Measurements from ENCODE around the gene APCDD1. TPM values are rescaled to one million over a fixed set of nuclear protein-coding genes. Genes with fewer than 3 reads are reported as not detected.
A peak's percentile ranks its signal among the peaks of the same experiment; 100 is the strongest.
"Not testable (repeated sequence)": the region's sequence is repeated elsewhere in the genome, so short reads cannot be mapped to it uniquely, and the experiment has no call there.

APCDD1 gene
- total and polyA plus RNA-seq, 5 experiments from 2014 or later: not detected

DNA sequence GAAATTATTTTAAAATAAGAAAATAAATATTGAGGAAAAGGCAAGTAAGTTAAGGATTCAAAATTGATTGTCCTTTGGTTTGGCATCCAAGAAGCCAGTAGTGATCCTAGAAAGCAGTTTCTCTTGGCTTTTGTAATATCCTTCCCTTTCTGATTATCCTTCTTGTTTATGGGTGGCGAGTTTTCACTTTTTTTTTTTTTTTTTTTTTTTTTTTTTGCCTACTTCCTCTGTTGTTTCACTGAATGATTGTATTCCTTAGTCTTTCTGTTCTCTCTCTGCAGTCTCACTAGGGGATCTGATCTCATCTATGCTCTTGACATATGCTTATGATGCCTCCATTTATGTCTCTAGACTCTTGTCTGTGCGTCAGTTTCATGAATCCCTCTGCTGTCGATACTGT is 75.6 kb downstream of the APCDD1 start:
- no peaks in the 10 kb centered on the region for H3K9me3 Mint-ChIP-seq
- ATAC-seq (no peak), DNase-seq (no peak)
- H3K4me1 Mint-ChIP-seq: peaks cover 22 to 61% (median 47%) of the 10 kb centered on the region in 4 donors
- POLR2A ChIA-PET: no interaction called here
- H3K4me3 Mint-ChIP-seq: peak overlapping the region in 2 of 10 donors; percentile 14 to 29
- no peaks in the 10 kb centered on the region for H3K27me3 Mint-ChIP-seq
- H3K27ac Mint-ChIP-seq: peak overlapping the region in 3 of 10 donors; percentile 17 to 88 (median 53)
- H3K36me3 Mint-ChIP-seq: peaks cover 0 to 25% (median 2%) of the 10 kb centered on the region in 3 donors

DNA sequence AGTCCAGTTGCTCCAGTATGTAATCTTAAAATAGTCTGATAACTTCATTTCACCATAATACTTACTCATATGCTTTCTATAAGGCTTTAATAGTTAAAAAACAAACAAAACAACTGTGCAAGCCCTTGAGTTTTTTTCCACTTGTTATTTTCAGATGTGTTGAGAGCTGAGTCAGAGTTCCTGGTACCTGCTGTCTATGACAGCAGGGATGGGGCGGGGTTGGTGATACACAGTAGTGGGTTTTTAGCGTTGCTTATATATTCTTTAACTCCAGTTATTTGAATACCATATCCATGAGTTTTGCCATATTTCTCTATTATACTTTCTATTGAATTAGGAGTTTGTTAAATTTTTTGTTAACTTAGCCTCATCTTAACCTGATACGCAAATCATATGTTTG is 76.4 kb downstream of the APCDD1 start:
- H3K9me3 Mint-ChIP-seq: no peaks in the 10 kb centered on the region
- H3K4me3 Mint-ChIP-seq: no peak overlapping the region
- no peaks in the 10 kb centered on the region for H3K27me3 Mint-ChIP-seq
- DNase-seq (no peak), ATAC-seq (no peak)
- H3K27ac Mint-ChIP-seq: peak overlapping the region in 2 of 10 donors; percentile 17 to 20
- peaks cover 19 to 52% (median 41%) of the 10 kb centered on the region in 4 donors for H3K4me1 Mint-ChIP-seq
- peaks cover 0 to 29% (median 2%) of the 10 kb centered on the region in 3 donors for H3K36me3 Mint-ChIP-seq
- POLR2A ChIA-PET: no interaction called here

DNA sequence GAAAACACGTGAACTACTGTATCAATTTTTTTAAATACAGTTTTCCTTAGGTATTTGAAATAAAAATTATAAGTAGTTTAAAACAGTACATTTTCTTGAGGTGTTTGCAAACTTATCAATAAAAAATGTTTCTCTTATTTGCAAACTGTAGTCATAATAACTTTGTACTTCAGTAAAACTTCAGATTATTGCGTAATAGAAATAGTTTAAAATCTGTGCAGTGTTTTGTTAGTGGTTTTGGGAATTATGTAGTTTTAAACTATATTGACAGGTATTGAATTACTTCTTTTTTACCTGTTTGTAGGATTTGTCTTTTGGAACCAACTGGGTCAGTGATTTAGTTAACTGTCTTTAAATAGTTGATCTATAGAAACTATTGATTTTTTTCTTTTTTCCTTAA is 78.7 kb downstream of the APCDD1 start:
- Mint-ChIP-seq H3K4me3 (no peak overlapping the region), H3K9me3 (no peaks in the 10 kb centered on the region), H3K27me3 (no peaks in the 10 kb centered on the region), H3K4me1 (peaks cover 14 to 40% (median 30%) of the 10 kb centered on the region in 4 donors), H3K27ac (no peak overlapping the region), H3K36me3 (peaks cover 0 to 37% (median 6%) of the 10 kb centered on the region in 3 donors)
- POLR2A ChIA-PET: no interaction called here
- ATAC-seq: no peak
- DNase-seq: no peak

DNA sequence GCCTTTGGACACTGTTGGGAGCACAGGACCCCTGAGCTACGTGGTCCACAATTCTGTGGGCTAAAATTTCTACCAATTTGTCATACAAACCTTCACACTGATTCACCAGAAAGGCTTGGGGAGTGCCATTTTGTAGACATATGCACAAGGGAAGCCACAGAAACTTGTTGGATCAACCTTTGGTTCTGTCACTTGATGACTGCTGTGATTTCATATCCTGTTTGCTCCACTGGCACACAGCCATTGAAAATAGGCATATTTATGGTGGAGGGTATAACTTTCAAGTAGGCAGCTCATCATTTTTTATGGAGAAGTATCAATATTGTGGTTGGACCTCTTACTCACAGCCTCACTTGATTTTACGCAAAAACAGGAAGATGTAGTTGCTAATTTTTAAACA is 81.8 kb downstream of the APCDD1 start:
- Mint-ChIP-seq H3K4me1 (peaks cover 0 to 14% (median 5%) of the 10 kb centered on the region in 4 donors), H3K27ac (peak overlapping the region in 2 of 10 donors; percentile 7 to 33), H3K9me3 (no peaks in the 10 kb centered on the region), H3K27me3 (no peaks in the 10 kb centered on the region), H3K36me3 (peaks cover 0 to 61% (median 25%) of the 10 kb centered on the region in 3 donors), H3K4me3 (no peak overlapping the region)
- no peak for ATAC-seq
- POLR2A ChIA-PET: interaction anchor here (1.2 kb wide), 1 partner anchor 11 kb away, joined by 3 read pairs; the partner anchor contains the start of gene NAPG
- DNase-seq: no peak

DNA sequence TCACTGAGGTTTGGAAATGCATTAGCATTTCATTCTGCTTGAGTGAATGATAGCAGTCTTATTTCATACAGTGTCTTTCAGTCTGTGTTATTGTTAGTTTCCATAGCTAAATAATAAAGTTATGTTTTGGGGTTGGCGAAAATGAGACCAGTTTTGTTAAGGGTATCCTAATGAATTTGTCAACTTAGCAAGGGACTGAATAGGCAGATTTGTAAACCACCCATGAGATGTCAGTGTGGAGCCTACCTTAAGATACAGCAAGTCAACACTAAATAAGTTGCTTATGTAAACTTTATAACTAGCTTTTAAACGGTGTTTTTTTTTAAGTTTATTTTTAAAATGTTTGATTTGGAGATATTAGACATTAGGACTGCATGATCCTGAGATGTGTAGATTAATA is 83.3 kb downstream of the APCDD1 start:
- Mint-ChIP-seq H3K4me1 (peaks cover 0 to 14% (median 4%) of the 10 kb centered on the region in 4 donors), H3K27ac (peak overlapping the region in 1 of 10 donors; percentile 22), H3K27me3 (no peaks in the 10 kb centered on the region), H3K36me3 (peaks cover 0 to 70% (median 28%) of the 10 kb centered on the region in 3 donors), H3K9me3 (no peaks in the 10 kb centered on the region), H3K4me3 (no peak overlapping the region)
- DNase-seq: no peak
- ATAC-seq: no peak
- POLR2A ChIA-PET: no interaction called here

DNA sequence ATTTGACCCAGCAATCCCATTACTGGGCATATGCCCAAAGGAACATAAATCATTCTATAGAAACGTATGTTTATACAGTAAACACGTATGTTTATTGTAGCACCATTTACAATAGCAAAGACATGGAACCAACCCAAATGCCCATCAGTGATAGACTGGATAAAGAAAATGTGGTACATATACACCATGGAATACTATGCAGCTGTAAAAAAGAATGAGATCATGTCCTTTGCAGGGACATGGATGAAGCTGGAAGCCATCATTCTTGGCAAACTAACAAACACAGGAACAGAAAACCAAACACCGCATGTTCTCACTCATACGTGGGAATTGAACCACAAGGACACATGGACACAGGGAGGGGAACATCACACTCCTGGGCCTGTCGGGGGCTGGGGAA is 84.7 kb downstream of the APCDD1 start:
- H3K27ac Mint-ChIP-seq, H3K9me3 Mint-ChIP-seq, DNase-seq, ATAC-seq, H3K27me3 Mint-ChIP-seq, H3K4me3 Mint-ChIP-seq, POLR2A ChIA-PET: not testable (repeated sequence)
- H3K36me3 Mint-ChIP-seq: peaks cover 0 to 70% (median 28%) of the 10 kb centered on the region in 3 donors
- peaks cover 0 to 11% (median 4%) of the 10 kb centered on the region in 4 donors for H3K4me1 Mint-ChIP-seq

Other genes starting within 250 kb of the APCDD1 start
- 10 to 100 TPM; 31.8 to 34.8 TPM for gene NAPG, start 71.4 kb downstream of the APCDD1 start, total RNA-seq
- gene NAPG, start 71.4 kb downstream of the APCDD1 start, polyA plus RNA-seq: 10 to 100 TPM; 12.8 to 14.7 (median 12.9) TPM